ENCODE results near the gene ABCC3. TPM values are rescaled to one million over a fixed set of nuclear protein-coding genes. Genes with fewer than 3 reads are reported as not detected.
A peak's percentile ranks its signal among the peaks of the same experiment; 100 is the strongest.
"Not testable (repeated sequence)": the region's sequence is repeated elsewhere in the genome, so short reads cannot be mapped to it uniquely, and the experiment has no call there.

ABCC3 gene
- polyA plus RNA-seq, 3 donors, result 6.2 to 9.6 (median 7.0) TPM

GRCh38 chr17:50697062-50697461 is 62.4 kb downstream of the ABCC3 start:
- DNase-seq (ENCODE audit: low read depth in 3 of 3, low spot score in 2 of 3), result no peak

- no peak for DNase-seq (ENCODE audit: low read depth in 3 of 3, low spot score in 2 of 3)
Observed at GRCh38 chr17:50697663-50698272, 63.1 kb downstream of the ABCC3 start.

- DNase-seq (ENCODE audit: low read depth in 3 of 3, low spot score in 2 of 3), result no peak
Observed at GRCh38 chr17:50699410-50699809, 64.7 kb downstream of the ABCC3 start.

- no peak for DNase-seq (ENCODE audit: low read depth in 3 of 3, low spot score in 2 of 3)
Observed at GRCh38 chr17:50703162-50703561, 68.5 kb downstream of the ABCC3 start.

- peak in 1 of 3 donors; percentile 81 for DNase-seq (ENCODE audit: low read depth in 3 of 3, low spot score in 2 of 3)
Observed at GRCh38 chr17:50707289-50708049, 72.8 kb downstream of the ABCC3 start, which contains the start of gene ANKRD40. Gene ANKRD40, minus strand, starts transcription at chr17:50707914. Its CDS starts 260 bp downstream, at chr17:50707654.

GRCh38 chr17:50708050-50709000 is 73.6 kb downstream of the ABCC3 start:
- DNase-seq (ENCODE audit: low read depth in 3 of 3, low spot score in 2 of 3), result peak in 1 of 3 donors; percentile 76

- DNase-seq (ENCODE audit: low read depth in 3 of 3, low spot score in 2 of 3), result not testable (repeated sequence)
Observed at GRCh38 chr17:50709053-50709452, 74.4 kb downstream of the ABCC3 start.

- DNase-seq (ENCODE audit: low read depth in 3 of 3, low spot score in 2 of 3), result no peak
Observed at GRCh38 chr17:50710025-50710424, 75.3 kb downstream of the ABCC3 start.

- DNase-seq (ENCODE audit: low read depth in 3 of 3, low spot score in 2 of 3), result no peak
Observed at GRCh38 chr17:50710650-50711049, 76.0 kb downstream of the ABCC3 start.

- no peak for DNase-seq (ENCODE audit: low read depth in 3 of 3, low spot score in 2 of 3)
Observed at GRCh38 chr17:50712641-50713040, 78.0 kb downstream of the ABCC3 start.

GRCh38 chr17:50715471-50715870 is 80.8 kb downstream of the ABCC3 start:
- no peak for DNase-seq (ENCODE audit: low read depth in 3 of 3, low spot score in 2 of 3)

GRCh38 chr17:50719144-50719923 is 84.7 kb downstream of the ABCC3 start, which contains the start of gene LUC7L3:
Gene LUC7L3, plus strand, starts transcription at chr17:50719603. Its CDS starts 130 bp downstream, at chr17:50719733.
- peak; percentile 86 to 91 (median 90) for DNase-seq (ENCODE audit: low read depth in 3 of 3, low spot score in 2 of 3)

GRCh38 chr17:50719924-50720794 is 85.5 kb downstream of the ABCC3 start:
- DNase-seq (ENCODE audit: low read depth in 3 of 3, low spot score in 2 of 3), result no peak

GRCh38 chr17:50721194-50722010 is 86.7 kb downstream of the ABCC3 start:
- DNase-seq (ENCODE audit: low read depth in 3 of 3, low spot score in 2 of 3), result no peak

- DNase-seq (ENCODE audit: low read depth in 3 of 3, low spot score in 2 of 3), result no peak
Observed at GRCh38 chr17:50722746-50723145, 88.1 kb downstream of the ABCC3 start.

- DNase-seq (ENCODE audit: low read depth in 3 of 3, low spot score in 2 of 3), result not testable (repeated sequence)
Observed at GRCh38 chr17:50724622-50725021, 89.9 kb downstream of the ABCC3 start.

- no peak for DNase-seq (ENCODE audit: low read depth in 3 of 3, low spot score in 2 of 3)
Observed at GRCh38 chr17:50725769-50726655, 91.3 kb downstream of the ABCC3 start.

All from right renal cortex interstitium (tissue), 3 donors.